ENCODE results near the gene GMCL2. TPM values are rescaled to one million over a fixed set of nuclear protein-coding genes. Genes with fewer than 3 reads are reported as not detected.
A peak's percentile ranks its signal among the peaks of the same experiment; 100 is the strongest.

The GMCL2 gene
- polyA plus RNA-seq, 1 donor from 2014 or later: not detected

- Histone ChIP-seq H3F3A (ENCODE audit: insufficient read depth, low read length, poor library complexity, severe bottlenecking) (no peaks in the 10 kb centered on the region), H2AFZ (ENCODE audit: low read depth, low read length) (no peak overlapping the region), H3K36me3 (ENCODE audit: insufficient read depth, low read length) (no peaks in the 10 kb centered on the region), H3K27me3 (ENCODE audit: insufficient read depth, low read depth, low read length) (no peaks in the 10 kb centered on the region), H3K4me3 (ENCODE audit: low read length) (peak overlapping the region; percentile 74), H4K20me1 (ENCODE audit: insufficient read depth) (no peaks in the 10 kb centered on the region), H3K9me2 (ENCODE audit: insufficient read depth, low read length) (no peaks in the 10 kb centered on the region), H3K27ac (ENCODE audit: low read length) (no peak overlapping the region), H3K9ac (ENCODE audit: low read length) (peak overlapping the region; percentile 65), H3K79me2 (replicated peaks; ENCODE audit: insufficient read depth, low read length) (peaks cover 5% of the 10 kb centered on the region), H3K4me2 (ENCODE audit: low read length) (peak overlapping the region; percentile 98), H3K9me3 (ENCODE audit: low read length) (no peaks in the 10 kb centered on the region)
- TF ChIP-seq RAD21 (conservative IDR thresholded peaks at IDR 0.05) (no peak), TAF1 (IDR thresholded peaks at IDR 0.05; ENCODE audit: low read depth) (no peak), CTCF (IDR thresholded peaks at IDR 0.05; ENCODE audit: poor library complexity, severe bottlenecking) (no peak), MXI1 (conservative IDR thresholded peaks at IDR 0.05; ENCODE audit: poor library complexity, severe bottlenecking) (no peak), POLR2AphosphoS5 (IDR thresholded peaks at IDR 0.05) (no peak), EP300 (conservative IDR thresholded peaks at IDR 0.05; ENCODE audit: poor library complexity, severe bottlenecking) (no peak), REST (IDR thresholded peaks at IDR 0.05; ENCODE audit: borderline replicate concordance) (no peak), EZH2 (IDR thresholded peaks at IDR 0.05; ENCODE audit: borderline replicate concordance, insufficient read depth, low read length, poor library complexity, severe bottlenecking) (no peak), SMC3 (conservative IDR thresholded peaks at IDR 0.05; ENCODE audit: poor library complexity) (no peak)
Measured at GRCh38 chr5:178152491-178153444, 34.4 kb downstream of the GMCL2 start.

- no peaks in the 10 kb centered on the region for H3K36me3 ChIP-seq (ENCODE audit: insufficient read depth, low read length)
- no peaks in the 10 kb centered on the region for H3K27me3 ChIP-seq (ENCODE audit: insufficient read depth, low read depth, low read length)
- H3F3A ChIP-seq (ENCODE audit: insufficient read depth, low read length, poor library complexity, severe bottlenecking): no peaks in the 10 kb centered on the region
- H3K4me3 ChIP-seq (ENCODE audit: low read length): no peak overlapping the region
- H3K79me2 ChIP-seq (replicated peaks; ENCODE audit: insufficient read depth, low read length): peaks cover 5% of the 10 kb centered on the region
- no peak overlapping the region for H3K27ac ChIP-seq (ENCODE audit: low read length)
- no peak for TF ChIP-seq MXI1 (conservative IDR thresholded peaks at IDR 0.05; ENCODE audit: poor library complexity, severe bottlenecking)
- TF ChIP-seq EZH2 (IDR thresholded peaks at IDR 0.05; ENCODE audit: borderline replicate concordance, insufficient read depth, low read length, poor library complexity, severe bottlenecking): no peak
- no peak for TF ChIP-seq SMC3 (conservative IDR thresholded peaks at IDR 0.05; ENCODE audit: poor library complexity)
- TF ChIP-seq RAD21 (conservative IDR thresholded peaks at IDR 0.05): no peak
- no peak for TF ChIP-seq REST (IDR thresholded peaks at IDR 0.05; ENCODE audit: borderline replicate concordance)
- no peak overlapping the region for H3K9ac ChIP-seq (ENCODE audit: low read length)
- H4K20me1 ChIP-seq (ENCODE audit: insufficient read depth): no peaks in the 10 kb centered on the region
- H2AFZ ChIP-seq (ENCODE audit: low read depth, low read length): no peak overlapping the region
- H3K9me2 ChIP-seq (ENCODE audit: insufficient read depth, low read length): no peaks in the 10 kb centered on the region
- no peak overlapping the region for H3K4me2 ChIP-seq (ENCODE audit: low read length)
- H3K9me3 ChIP-seq (ENCODE audit: low read length): no peaks in the 10 kb centered on the region
Measured at GRCh38 chr5:178150977-178151734, 36.0 kb downstream of the GMCL2 start.
